CD14-positive monocyte (primary cell): ENCODE data around the gene CYP27C1. TPM values are rescaled to one million over a fixed set of nuclear protein-coding genes. Genes with fewer than 3 reads are reported as not detected.

Experiments
- DNase-seq, 3 donors: peaks; one replicate each; pipeline ENCODE4 v3.0.0-alpha.2; 2011 to 2022
- H2AFZ ChIP-seq: 2 replicates; pipeline ENCODE4 v1.6.0; 2012; ENCODE audit warnings: mild to moderate bottlenecking, low read depth, low read length, inconsistent platforms; ENCODE audit not compliant: insufficient read depth, poor library complexity, severe bottlenecking
- H3K27ac ChIP-seq, 2 donors: 1 replicate in 1 of 2; 2 replicates in 1 of 2; pipeline ENCODE4 v1.5.1; 2012 to 2013; ENCODE audit warnings: low read length in 2 of 2, control low read depth in 1 of 2, inconsistent platforms in 1 of 2, low read depth in 1 of 2, mild to moderate bottlenecking in 1 of 2
- H3K27me3 ChIP-seq, 2 donors: one replicate each; pipeline versions ENCODE4 v1.6.0 to v1.6.1; 2011 to 2013; ENCODE audit warnings: low read length in 2 of 2; ENCODE audit not compliant: control insufficient read depth in 2 of 2, insufficient read depth in 2 of 2
- H3K36me3 ChIP-seq, 2 donors: replicated peaks in 1 of 2; 1 replicate in 1 of 2; 2 replicates in 1 of 2; pipeline versions ENCODE4 v1.5.1 to v1.6.1; 2012 to 2013; ENCODE audit warnings: low read length in 2 of 2, control low read depth in 1 of 2, inconsistent platforms in 1 of 2, mild to moderate bottlenecking in 1 of 2; ENCODE audit not compliant: insufficient read depth in 2 of 2, control insufficient read depth in 1 of 2
- H3K4me1 ChIP-seq, 2 donors: 1 replicate in 1 of 2; 2 replicates in 1 of 2; pipeline versions ENCODE4 v1.5.1 to v1.6.1; 2012 to 2013; ENCODE audit warnings: low read length in 2 of 2, control low read depth in 1 of 2, inconsistent platforms in 1 of 2, mild to moderate bottlenecking in 1 of 2, moderate library complexity in 1 of 2; ENCODE audit not compliant: insufficient read depth in 2 of 2, control insufficient read depth in 1 of 2
- H3K4me2 ChIP-seq: replicated peaks from 2 replicates; pipeline ENCODE3; 2012; ENCODE audit warnings: low read length, moderate library complexity, mild to moderate bottlenecking; ENCODE audit not compliant: poor library complexity, severe bottlenecking; ENCODE audit errors: extremely low read depth
- H3K4me3 ChIP-seq, 3 experiments: fragments of 200-600 bp in 1 of 3; sonication (generic) in 1 of 3; replicated peaks in 1 of 3; 1 replicate in 2 of 3; 2 replicates in 1 of 3; pipeline ENCODE4 v1.5.1; 2011 to 2013; ENCODE audit warnings: low read length in 3 of 3, mild to moderate bottlenecking in 3 of 3, control low read depth in 2 of 3, low read depth in 2 of 3, inconsistent platforms in 1 of 3, moderate library complexity in 1 of 3
- H3K79me2 ChIP-seq: 2 replicates; pipeline ENCODE4 v1.6.0; 2012; ENCODE audit warnings: mild to moderate bottlenecking, control low read depth, inconsistent platforms, low read length, moderate library complexity; ENCODE audit not compliant: insufficient read depth
- H3K9ac ChIP-seq: 2 replicates; pipeline ENCODE4 v1.6.0; 2017; ENCODE audit warnings: low read length, mild to moderate bottlenecking; ENCODE audit not compliant: insufficient read depth, poor library complexity, severe bottlenecking
- H3K9me3 ChIP-seq, 2 donors: replicated peaks in 1 of 2; 1 replicate in 1 of 2; 2 replicates in 1 of 2; pipeline versions ENCODE4 v1.5.1 to v1.6.1; 2012 to 2013; ENCODE audit warnings: low read length in 2 of 2, control low read depth in 1 of 2; ENCODE audit not compliant: control insufficient read depth in 1 of 2, insufficient read depth in 1 of 2
- H4K20me1 ChIP-seq: 2 replicates; pipeline ENCODE4 v1.6.0; 2012; ENCODE audit warnings: mild to moderate bottlenecking, low read length, control low read depth, moderate library complexity; ENCODE audit not compliant: insufficient read depth
- H3K27ac Mint-ChIP-seq, 7 donors: one replicate each; pipeline ENCODE4 v1.8.0; 2020; ENCODE audit warnings: mild to moderate bottlenecking in 7 of 7, mixed read lengths in 7 of 7, moderate library complexity in 6 of 7, inconsistent platforms in 2 of 7
- H3K27me3 Mint-ChIP-seq, 3 donors: one replicate each; pipeline ENCODE4 v1.8.0; 2021 to 2022; ENCODE audit warnings: low read depth in 3 of 3, mild to moderate bottlenecking in 3 of 3, mixed read lengths in 3 of 3, moderate library complexity in 3 of 3, inconsistent platforms in 1 of 3
- H3K36me3 Mint-ChIP-seq, 2 donors: one replicate each; pipeline ENCODE4 v1.8.0; 2020; ENCODE audit warnings: mixed read lengths in 2 of 2, inconsistent platforms in 1 of 2, mild to moderate bottlenecking in 1 of 2
- H3K4me1 Mint-ChIP-seq: one replicate; pipeline ENCODE4 v1.8.0; 2020; ENCODE audit warnings: mild to moderate bottlenecking, mixed read lengths
- H3K4me3 Mint-ChIP-seq, 2 donors: one replicate each; pipeline ENCODE4 v1.8.0; 2020; ENCODE audit warnings: mild to moderate bottlenecking in 2 of 2, mixed read lengths in 2 of 2, moderate library complexity in 1 of 2
- H3K9me3 Mint-ChIP-seq, 7 donors: one replicate each; pipeline ENCODE4 v1.8.0; 2020 to 2022; ENCODE audit warnings: mixed read lengths in 7 of 7, mild to moderate bottlenecking in 6 of 7, moderate library complexity in 6 of 7, inconsistent platforms in 2 of 7
- CTCF ChIP-seq: fragments of 200-600 bp; IDR thresholded peaks from one replicate; pipeline ENCODE4 v1.8.0; 2022; ENCODE audit warnings: antibody characterized with exemption, mild to moderate bottlenecking
- WGBS: methylation state at CpG from one replicate; pipeline ENCODE4 v1.1.5; 2013; ENCODE audit warnings: missing lambda C conversion rate; ENCODE audit not compliant: insufficient coverage; 5-methylcytosine and 5-hydroxymethylcytosine counted together
- intact Hi-C, 2 donors: fragments of 100-400 bp; cut with micrococcal nuclease; formaldehyde crosslinking; loops; one replicate each; pipeline versions ENCODE4 v1.15.0 to v1.15.1; 2023
- polyA plus RNA-seq, 3 donors: library from polyadenylated mRNA; depleted of rRNA in 1 of 3; unstranded in 2 of 3; stranded (reverse) in 1 of 3; fragments of 300-500 nt in 2 of 3; fragments of >200 nt in 1 of 3; fragmentation: Illumina TruSeq in 2 of 3; gene quantifications; 1 replicate in 2 of 3; 2 replicates in 1 of 3; pipeline ENCODE4 v1.2.3, GENCODE V29; 2012 to 2021

Gene CYP27C1
- polyA plus RNA-seq, 3 donors = not detected

GRCh38 chr2:127193967-127194280, 26.2 kb downstream of the CYP27C1 start:
- H3K27me3 ChIP-seq = no peaks in the 10 kb centered on the region
- no peaks in the 10 kb centered on the region for H3K9me3 ChIP-seq
- Mint-ChIP-seq H3K27me3 (peaks cover 3 to 11% (median 8%) of the 10 kb centered on the region in 3 donors), H3K9me3 (peaks cover 0 to 3% (median 0%) of the 10 kb centered on the region in 7 donors), H3K27ac (no peak overlapping the region), H3K4me1 (peaks cover 6% of the 10 kb centered on the region), H3K4me3 (no peak overlapping the region), H3K36me3 (no peaks in the 10 kb centered on the region)
- intact Hi-C loops = no loop called here
- TF ChIP-seq CTCF = no peak
- no peak overlapping the region for H2AFZ ChIP-seq
- 83% methylated on average over 1 of the region's 5 CpGs for WGBS
- no peak overlapping the region for H3K4me2 ChIP-seq
- H4K20me1 ChIP-seq = no peaks in the 10 kb centered on the region
- no peak for DNase-seq
- H3K4me1 ChIP-seq = peaks cover 0 to 5% of the 10 kb centered on the region in 2 donors
- no peaks in the 10 kb centered on the region for H3K36me3 ChIP-seq
- H3K9ac ChIP-seq = no peak overlapping the region
- H3K27ac ChIP-seq = no peak overlapping the region
- H3K4me3 ChIP-seq = no peak overlapping the region
- no peaks in the 10 kb centered on the region for H3K79me2 ChIP-seq

GRCh38 chr2:127193164-127193966, 26.7 kb downstream of the CYP27C1 start:
- no peaks in the 10 kb centered on the region for H3K36me3 Mint-ChIP-seq
- H3K27me3 Mint-ChIP-seq = peaks cover 3 to 12% (median 8%) of the 10 kb centered on the region in 3 donors
- Histone ChIP-seq H3K4me2 (no peak overlapping the region), H3K9ac (no peak overlapping the region), H4K20me1 (no peaks in the 10 kb centered on the region), H3K27ac (no peak overlapping the region), H3K36me3 (no peaks in the 10 kb centered on the region), H3K4me3 (no peak overlapping the region), H3K9me3 (no peaks in the 10 kb centered on the region), H3K27me3 (no peaks in the 10 kb centered on the region), H3K4me1 (peaks cover 0 to 5% of the 10 kb centered on the region in 2 donors), H3K79me2 (no peaks in the 10 kb centered on the region), H2AFZ (no peak overlapping the region)
- 95% methylated on average over 22 of the region's 26 CpGs for WGBS
- peaks cover 0 to 3% (median 0%) of the 10 kb centered on the region in 7 donors for H3K9me3 Mint-ChIP-seq
- peaks cover 6% of the 10 kb centered on the region for H3K4me1 Mint-ChIP-seq
- intact Hi-C loops = no loop called here
- no peak overlapping the region for H3K4me3 Mint-ChIP-seq
- no peak for DNase-seq
- no peak for TF ChIP-seq CTCF
- H3K27ac Mint-ChIP-seq = no peak overlapping the region
